Activated CD8-positive, alpha-beta T cell treated with anti-CD3 and anti-CD28 coated beads for 36 hours (primary cell): ENCODE results near the gene TMEM134. TPM values are rescaled to one million over a fixed set of nuclear protein-coding genes. Genes with fewer than 3 reads are reported as not detected.
A peak's percentile ranks its signal among the peaks of the same experiment; 100 is the strongest.

Source experiments
- ATAC-seq: fragments of 200-7000 bp; cut with Tn5 transposase; one replicate; pipeline ENCODE4 v1.10.0; 2021; ENCODE audit warnings: mild to moderate bottlenecking, moderate library complexity
- CTCF ChIA-PET: fragments of 350-600 bp; sonication (Branson Sonifier 250); formaldehyde crosslinking; loops from one replicate; lab custom pipeline; 2021; ENCODE audit warnings: antibody characterized with exemption; lab: Charles Lee
- POLR2A ChIA-PET: fragments of 350-600 bp; sonication (Branson Sonifier 250); formaldehyde crosslinking; loops from one replicate; lab custom pipeline; 2021; ENCODE audit warnings: antibody characterized with exemption; lab: Charles Lee
- DNase-seq: peaks from one replicate; pipeline ENCODE4 v3.0.0-alpha.2; 2020
- H3K27ac Mint-ChIP-seq: one replicate; pipeline ENCODE4 v1.8.0; 2021; ENCODE audit warnings: mild to moderate bottlenecking, mixed read lengths
- H3K27me3 Mint-ChIP-seq: one replicate; pipeline ENCODE4 v1.8.0; 2021; ENCODE audit warnings: mixed read lengths
- H3K36me3 Mint-ChIP-seq: one replicate; pipeline ENCODE4 v1.8.0; 2021; ENCODE audit warnings: low read depth, mixed read lengths
- H3K4me1 Mint-ChIP-seq: one replicate; pipeline ENCODE4 v1.8.0; 2021; ENCODE audit warnings: low read depth, mixed read lengths
- H3K4me3 Mint-ChIP-seq: one replicate; pipeline ENCODE4 v1.8.0; 2021; ENCODE audit warnings: mild to moderate bottlenecking, moderate library complexity, mixed read lengths
- H3K9me3 Mint-ChIP-seq: one replicate; pipeline ENCODE4 v1.8.0; 2021; ENCODE audit warnings: mixed read lengths
- intact Hi-C: fragments of 100-400 bp; cut with micrococcal nuclease; formaldehyde crosslinking; loops from one replicate; pipeline ENCODE4 v1.10.0; 2022
- microRNA-seq: library from miRNA; unstranded; fragments of <30 nt; microRNA quantifications from one replicate; pipeline ENCODE4 v1.2.0, GENCODE V29; 2022; ENCODE audit warnings: borderline microRNAs expressed, borderline replicate concordance
- total RNA-seq, 2 experiments: library from RNA; stranded (reverse); gene quantifications; one replicate each; pipeline ENCODE4 v1.2.3, GENCODE V29; 2021
- TF ChIP-seq, protein P1 (sequence below): fragments of 200-600 bp; IDR thresholded peaks from one replicate; pipeline ENCODE4 v1.8.0; 2022; ENCODE audit warnings: antibody characterized with exemption, mild to moderate bottlenecking

TMEM134 gene
- total RNA-seq, 2 experiments from 2014 or later: 56.0 to 59.2 TPM

DNA sequence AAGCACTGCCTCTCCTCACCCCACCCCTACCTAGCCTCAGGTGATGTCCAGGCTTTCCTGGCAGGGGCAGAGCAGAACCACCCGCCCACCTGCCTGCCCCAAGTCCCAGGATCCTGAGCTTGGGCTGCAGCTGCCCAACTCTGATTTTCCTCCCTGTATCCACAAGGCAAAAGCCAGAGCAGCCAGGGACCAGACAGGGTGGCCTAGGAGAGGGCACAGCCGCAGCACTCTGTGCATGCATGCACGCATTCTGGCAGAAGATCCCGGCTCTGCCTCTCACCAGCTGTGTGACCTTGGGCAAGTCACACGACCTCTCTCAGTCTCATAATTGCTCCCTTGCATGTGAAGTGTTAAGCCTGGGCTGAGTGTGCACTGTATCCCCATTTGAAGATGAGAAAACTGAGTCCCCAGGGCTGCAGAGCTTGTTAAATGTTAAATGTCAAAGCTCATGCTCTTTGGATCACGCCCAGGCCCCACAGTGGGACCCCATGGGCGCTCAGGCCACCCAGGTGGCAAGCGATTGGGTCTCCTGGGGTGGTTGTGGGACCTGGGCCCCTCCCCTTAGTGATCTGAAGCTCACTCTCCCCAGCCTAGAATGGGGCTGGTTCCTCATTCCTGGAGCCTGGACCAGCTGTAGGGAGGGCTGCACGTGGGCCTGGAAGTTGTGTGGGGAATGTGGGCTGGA, 56.4 kb downstream of the TMEM134 start:
- H3K4me1 Mint-ChIP-seq: peaks cover 76% of the 10 kb centered on the region
- H3K36me3 Mint-ChIP-seq: peaks cover 23% of the 10 kb centered on the region
- intact Hi-C loops: no loop called here
- TF ChIP-seq, protein P1, sequence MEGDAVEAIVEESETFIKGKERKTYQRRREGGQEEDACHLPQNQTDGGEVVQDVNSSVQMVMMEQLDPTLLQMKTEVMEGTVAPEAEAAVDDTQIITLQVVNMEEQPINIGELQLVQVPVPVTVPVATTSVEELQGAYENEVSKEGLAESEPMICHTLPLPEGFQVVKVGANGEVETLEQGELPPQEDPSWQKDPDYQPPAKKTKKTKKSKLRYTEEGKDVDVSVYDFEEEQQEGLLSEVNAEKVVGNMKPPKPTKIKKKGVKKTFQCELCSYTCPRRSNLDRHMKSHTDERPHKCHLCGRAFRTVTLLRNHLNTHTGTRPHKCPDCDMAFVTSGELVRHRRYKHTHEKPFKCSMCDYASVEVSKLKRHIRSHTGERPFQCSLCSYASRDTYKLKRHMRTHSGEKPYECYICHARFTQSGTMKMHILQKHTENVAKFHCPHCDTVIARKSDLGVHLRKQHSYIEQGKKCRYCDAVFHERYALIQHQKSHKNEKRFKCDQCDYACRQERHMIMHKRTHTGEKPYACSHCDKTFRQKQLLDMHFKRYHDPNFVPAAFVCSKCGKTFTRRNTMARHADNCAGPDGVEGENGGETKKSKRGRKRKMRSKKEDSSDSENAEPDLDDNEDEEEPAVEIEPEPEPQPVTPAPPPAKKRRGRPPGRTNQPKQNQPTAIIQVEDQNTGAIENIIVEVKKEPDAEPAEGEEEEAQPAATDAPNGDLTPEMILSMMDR: no peak
- no peaks in the 10 kb centered on the region for H3K9me3 Mint-ChIP-seq
- no peak overlapping the region for H3K4me3 Mint-ChIP-seq
- H3K27ac Mint-ChIP-seq: no peak overlapping the region
- ATAC-seq: no peak
- no peaks in the 10 kb centered on the region for H3K27me3 Mint-ChIP-seq
- ChIA-PET CTCF (interaction anchor here (0.9 to 1.7 kb wide), 5 partner anchors 9 to 61 kb away, joined by 3 to 6 read pairs (median 4); partner anchors contain the start of genes PPP1CA, RAD9A and TBC1D10C), POLR2A (interaction anchor here (0.5 to 3.3 kb wide), 18 partner anchors 8 to 933 kb away, joined by 3 to 18 read pairs (median 5); partner anchors contain the start of genes PPP1CA, PTPRCAP, RPS6KB2 and TBC1D10C)
- no peak for DNase-seq

DNA sequence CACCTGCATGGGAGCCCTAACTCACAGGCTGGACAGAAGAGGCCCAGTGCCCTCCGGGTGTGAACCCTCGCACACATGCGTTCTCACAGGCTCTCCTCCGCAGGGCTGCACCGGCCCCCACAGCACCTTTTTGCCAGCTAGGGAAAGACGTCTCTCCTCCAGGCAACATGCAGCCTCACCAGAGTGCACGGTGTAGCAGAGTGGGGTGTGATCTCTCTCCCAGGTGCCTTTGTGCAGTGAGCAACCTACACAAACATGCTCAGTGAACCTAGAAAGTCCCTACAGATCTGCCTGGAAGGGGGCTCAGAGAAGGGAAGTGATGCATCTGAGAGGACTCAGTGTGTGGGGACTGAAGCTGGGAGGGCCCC, 57.3 kb downstream of the TMEM134 start:
- CTCF ChIA-PET: interaction anchor here (0.9 to 1.4 kb wide), 3 partner anchors 9 to 20 kb away, joined by 4 to 6 read pairs (median 4); partner anchors contain the start of genes PPP1CA and RAD9A
- Mint-ChIP-seq H3K27ac (peak overlapping the region; percentile 59), H3K9me3 (no peaks in the 10 kb centered on the region), H3K4me3 (no peak overlapping the region), H3K4me1 (peaks cover 76% of the 10 kb centered on the region), H3K36me3 (peaks cover 32% of the 10 kb centered on the region), H3K27me3 (no peaks in the 10 kb centered on the region)
- DNase-seq: peak; percentile 57
- intact Hi-C loops: no loop called here
- ATAC-seq: peak; percentile 18
- TF ChIP-seq, protein P1: no peak
- POLR2A ChIA-PET: interaction anchor here (0.6 to 3.3 kb wide), 17 partner anchors 8 to 77 kb away, joined by 3 to 18 read pairs (median 5); partner anchors contain the start of genes AIP, PPP1CA, PTPRCAP and TBC1D10C

Small RNA genes lying within 50 kb of the gene (microRNA-seq; reads per million reads assigned to microRNA genes)
- not detected for gene MIR6752

Other genes with a start within 250 kb of the TMEM134 start
- gene GRK2, start 202.8 kb downstream of the TMEM134 start, total RNA-seq: 100 to 1,000 TPM; 303 to 305 TPM
- 10 to 100 TPM; 75.4 to 78.7 TPM for gene ANKRD13D, start 179.9 kb downstream of the TMEM134 start, total RNA-seq
- gene SSH3, start 165.7 kb downstream of the TMEM134 start, total RNA-seq: 1 to 10 TPM; 7.4 to 9.1 TPM
- 10 to 100 TPM; 34.1 to 36.1 TPM for gene POLD4, start 115.7 kb downstream of the TMEM134 start, total RNA-seq
- under 1 TPM; 0.79 to 0.81 TPM for gene CLCF1, start 95.7 kb downstream of the TMEM134 start, total RNA-seq
- 10 to 100 TPM; 29.7 to 30.6 TPM for gene RAD9A, start 77.3 kb downstream of the TMEM134 start, total RNA-seq
- 100 to 1,000 TPM; 249 to 258 TPM for gene PPP1CA, start 67.4 kb downstream of the TMEM134 start, total RNA-seq
- 100 to 1,000 TPM; 138 to 144 TPM for gene TBC1D10C, start 65.2 kb downstream of the TMEM134 start, total RNA-seq
- 1 to 10 TPM; 6.2 to 6.9 TPM for gene CARNS1, start 53.6 kb downstream of the TMEM134 start, total RNA-seq
- 10 to 100 TPM; 54.8 to 57.4 TPM for gene RPS6KB2, start 40.8 kb downstream of the TMEM134 start, total RNA-seq
- gene PTPRCAP, start 31.6 kb downstream of the TMEM134 start, total RNA-seq: 100 to 1,000 TPM; 107 to 114 TPM
- gene CORO1B, start 25.8 kb downstream of the TMEM134 start, total RNA-seq: 100 to 1,000 TPM; 254 to 276 TPM
- not detected for gene GPR152, start 16.5 kb downstream of the TMEM134 start, total RNA-seq
- gene CABP4, start 13.9 kb downstream of the TMEM134 start, total RNA-seq: 1 to 10 TPM in 1 of 2 experiments, under 1 TPM in 1; 0.83 to 1.4 TPM
- 100 to 1,000 TPM; 145 to 146 TPM for gene AIP, start 13.8 kb upstream of the TMEM134 start, total RNA-seq
- 10 to 100 TPM; 87.8 to 88.1 TPM for gene PITPNM1, start 36.1 kb upstream of the TMEM134 start, total RNA-seq
- 10 to 100 TPM; 53.5 to 55.5 TPM for gene CDK2AP2, start 38.9 kb upstream of the TMEM134 start, total RNA-seq
- not detected for gene CABP2, start 54.2 kb upstream of the TMEM134 start, total RNA-seq
- 100 to 1,000 TPM; 467 to 472 TPM for gene GSTP1, start 114.6 kb upstream of the TMEM134 start, total RNA-seq
- 100 to 1,000 TPM; 315 to 317 TPM for gene NDUFV1, start 137.7 kb upstream of the TMEM134 start, total RNA-seq
- 10 to 100 TPM; 35.5 to 39.5 TPM for gene NUDT8, start 160.7 kb upstream of the TMEM134 start, total RNA-seq
- gene TBX10, start 170.5 kb upstream of the TMEM134 start, total RNA-seq: not detected
- under 1 TPM; 0.31 to 0.61 TPM for gene ACY3, start 181.5 kb upstream of the TMEM134 start, total RNA-seq
- gene ALDH3B2, start 205.4 kb upstream of the TMEM134 start, total RNA-seq: not detected